HG03159 (cell line): Measurements from ENCODE around the gene NRG2.

Experiments
- ATAC-seq: cut with Tn5 transposase; IDR thresholded peaks from one replicate; pipeline ENCODE4 v1.9.1; 2021; ENCODE audit warnings: mild to moderate bottlenecking, moderate library complexity; ENCODE audit not compliant: unreplicated experiment

NRG2 gene

DNA sequence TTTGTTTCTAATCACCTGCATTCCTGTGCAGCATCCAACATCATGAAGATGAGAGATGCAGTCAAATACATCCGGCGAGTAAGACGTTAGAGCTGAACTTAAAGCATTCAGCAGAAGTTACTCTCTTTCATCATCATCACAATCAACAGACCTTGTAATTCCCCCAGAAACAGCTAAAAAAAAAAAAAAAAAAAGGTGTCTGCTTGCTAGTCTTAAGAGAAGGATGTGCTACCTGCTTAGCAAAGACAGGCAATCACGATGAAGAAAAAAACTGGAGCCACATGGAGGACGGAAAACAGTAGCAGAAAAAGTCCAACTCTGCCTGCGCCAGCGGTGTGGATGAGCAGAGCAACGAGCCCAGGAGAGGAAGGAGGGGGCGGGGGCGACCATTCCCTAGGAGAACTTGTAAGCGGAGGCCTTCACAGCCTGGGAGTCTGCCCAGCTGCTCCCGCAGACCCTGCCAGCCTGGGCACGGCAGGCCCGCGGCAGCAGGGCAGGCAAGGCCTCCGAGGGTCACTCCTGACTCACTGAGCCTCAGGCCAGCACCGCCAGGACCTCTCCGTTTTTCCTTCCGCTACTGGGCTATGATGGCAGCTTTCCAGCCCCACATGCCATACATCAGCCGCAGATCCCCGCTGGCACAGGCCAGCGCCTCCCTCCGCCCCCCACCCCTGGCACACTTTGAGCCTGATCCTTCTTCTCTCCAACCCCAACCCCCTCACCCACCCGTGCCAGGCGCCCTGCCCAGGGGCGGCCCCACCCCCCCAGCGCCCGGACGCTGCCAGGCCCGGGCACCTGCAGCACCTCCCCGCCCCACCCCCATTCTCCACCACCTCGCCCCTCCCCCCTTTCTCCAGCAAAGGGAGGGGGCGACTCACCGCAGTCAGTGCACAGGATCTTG is 1.4 kb downstream of the NRG2 start:
- ATAC-seq = no peak

DNA sequence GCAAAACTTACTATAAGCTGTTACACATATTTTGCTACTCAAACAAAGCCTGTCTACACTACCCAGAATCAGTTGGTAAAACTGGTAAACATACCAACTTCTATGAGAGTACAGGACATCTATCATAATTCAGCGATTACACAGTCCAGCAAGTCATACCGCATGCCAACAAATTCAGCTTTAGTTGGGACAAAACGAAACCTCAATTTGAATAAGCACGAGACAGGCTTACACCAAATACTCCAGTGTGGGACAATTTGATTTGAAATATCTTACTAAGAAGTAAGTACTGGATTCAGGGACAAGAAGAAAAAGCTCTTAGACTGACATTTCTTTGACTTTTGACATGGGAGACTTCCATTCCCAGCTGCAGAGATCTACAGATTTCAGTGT is 2.0 kb downstream of the NRG2 start:
- ATAC-seq = no peak

- no peak for ATAC-seq
These were observed 2.7 kb downstream of the NRG2 start for GRCh38 chr5:140040358-140040757.

GRCh38 chr5:140039561-140039960 is 3.5 kb downstream of the NRG2 start:
- ATAC-seq = no peak

DNA sequence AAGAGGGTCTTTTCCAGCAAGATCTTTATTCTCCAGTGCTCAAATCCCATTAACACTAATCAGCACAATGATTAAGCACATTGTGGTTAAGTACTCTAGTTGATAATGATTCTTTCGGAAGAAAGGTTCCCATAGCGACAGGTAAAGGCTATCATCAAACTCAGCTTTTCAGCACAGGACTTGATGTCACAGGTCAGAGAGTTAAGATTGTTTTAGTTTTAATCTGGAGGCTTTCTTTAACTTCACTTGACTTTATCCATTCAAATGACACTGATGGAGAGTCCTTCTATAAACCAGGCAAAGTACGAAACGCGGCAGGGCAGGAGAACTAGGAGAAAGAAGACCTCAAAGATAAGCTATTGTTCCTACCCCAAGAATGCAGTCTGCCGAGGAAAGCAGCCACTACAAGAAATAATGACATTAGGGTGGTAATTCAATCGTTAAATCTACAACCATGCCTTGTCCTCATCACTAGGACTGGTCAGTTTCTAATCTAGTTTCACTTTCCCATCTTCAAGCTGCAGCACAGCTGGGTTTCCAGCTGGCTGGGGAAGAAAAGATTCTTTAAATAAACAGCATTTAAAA is 4.6 kb downstream of the NRG2 start:
- ATAC-seq = no peak

GRCh38 chr5:140037012-140037411 is 6.1 kb downstream of the NRG2 start:
- no peak for ATAC-seq

DNA sequence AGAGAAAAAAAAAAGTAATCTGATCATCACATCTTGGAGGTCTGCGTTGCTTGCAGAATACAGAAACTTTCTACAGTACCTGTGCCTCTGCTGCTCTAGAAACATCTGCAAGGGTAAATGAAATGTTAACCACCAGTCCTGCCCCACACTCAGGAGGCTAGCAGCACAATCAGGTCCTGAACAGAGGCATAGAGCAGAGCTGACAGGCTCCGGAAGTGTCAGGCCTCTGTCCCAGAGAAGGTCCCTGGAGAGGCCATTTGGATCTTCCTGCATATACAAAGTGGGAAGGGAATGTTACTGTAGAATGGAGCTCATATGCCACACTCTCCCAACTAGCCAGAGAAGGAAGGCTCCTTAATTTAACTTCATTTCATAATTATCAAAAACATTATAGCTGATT is 7.2 kb downstream of the NRG2 start:
- ATAC-seq = no peak

DNA sequence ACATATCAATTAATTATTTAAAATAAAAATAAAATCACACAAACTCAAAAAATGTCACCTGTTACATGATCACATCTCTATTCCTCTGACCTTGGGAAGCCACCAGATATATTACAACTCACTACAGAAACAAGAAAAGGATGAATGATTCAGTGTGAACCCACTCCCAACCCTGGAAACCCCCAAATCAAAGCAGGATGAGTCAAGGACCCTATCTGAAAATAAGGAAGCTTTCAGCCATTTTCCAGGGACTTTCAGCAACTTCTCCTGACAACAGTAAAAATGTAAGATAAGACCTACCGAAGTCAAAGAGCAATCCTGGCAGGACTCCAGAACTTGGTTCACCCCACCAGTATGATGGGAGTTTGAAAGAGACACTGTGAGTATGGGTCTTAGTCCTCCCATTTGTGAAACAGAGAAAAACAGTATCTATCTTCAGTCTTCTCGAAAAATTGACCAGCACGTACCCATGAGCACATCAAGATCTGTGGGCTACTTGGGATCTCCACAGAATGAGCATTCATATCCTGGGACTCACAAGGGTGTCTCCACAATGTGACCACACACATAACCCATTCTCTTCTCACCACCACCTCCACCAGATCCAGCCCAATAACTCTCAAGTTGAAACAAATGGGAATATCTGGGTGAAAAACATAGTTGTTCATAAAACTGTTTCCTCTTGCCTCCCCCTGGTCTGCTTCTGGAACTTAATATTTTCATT is 9.9 kb downstream of the NRG2 start:
- no peak for ATAC-seq

- ATAC-seq = no peak
These were observed 10.8 kb downstream of the NRG2 start for GRCh38 chr5:140032296-140032695.

- no peak for ATAC-seq
These were observed 15.3 kb downstream of the NRG2 start for GRCh38 chr5:140027807-140028206.

DNA sequence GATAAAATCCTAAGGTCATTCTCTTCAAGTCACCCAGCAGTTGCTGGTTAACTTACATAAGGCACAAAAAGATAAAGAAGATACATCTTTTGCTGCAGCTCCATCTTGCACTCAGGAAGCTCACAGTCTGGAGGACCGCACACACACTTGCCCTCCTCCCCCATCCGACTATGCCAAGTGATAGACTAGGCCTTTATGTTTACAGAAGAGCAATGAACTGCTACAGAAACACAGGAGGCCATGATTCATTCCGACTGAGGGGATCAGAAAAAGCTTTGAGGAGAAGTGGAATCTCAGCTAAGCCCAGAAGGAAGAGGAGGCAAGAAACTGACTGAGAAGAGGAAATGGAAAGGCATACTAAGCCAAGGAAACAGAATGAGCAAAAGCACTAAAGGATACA is 17.4 kb downstream of the NRG2 start:
- no peak for ATAC-seq

- no peak for ATAC-seq
These were observed 18.2 kb downstream of the NRG2 start for GRCh38 chr5:140024928-140025327.

DNA sequence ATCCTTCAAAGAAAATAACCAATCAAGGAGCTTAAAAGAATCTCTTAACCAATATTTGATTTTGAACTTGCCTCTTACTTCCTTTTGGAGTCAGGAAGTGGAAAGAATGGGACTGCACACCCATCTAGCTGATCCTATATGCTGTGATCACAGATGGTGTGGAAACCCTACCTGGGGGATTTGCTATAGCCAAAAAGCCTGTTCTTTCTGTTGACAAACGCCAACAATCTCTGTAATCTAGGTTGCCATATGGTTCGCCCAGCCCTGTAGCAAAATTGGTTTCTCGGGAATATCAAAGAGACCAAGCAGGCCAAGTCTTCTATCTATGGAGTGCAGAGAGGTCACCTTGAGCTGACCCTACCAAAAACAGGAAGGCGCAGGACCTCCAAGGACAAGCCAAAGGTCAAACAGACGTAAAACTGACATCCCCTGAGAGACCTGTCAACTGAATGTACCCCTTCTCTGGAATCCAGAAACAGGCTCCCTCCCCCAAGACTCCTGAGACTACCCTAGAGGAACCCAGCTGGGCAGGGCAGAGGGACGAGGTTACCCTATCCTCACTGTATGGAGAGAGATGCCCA is 19.4 kb downstream of the NRG2 start:
- no peak for ATAC-seq

DNA sequence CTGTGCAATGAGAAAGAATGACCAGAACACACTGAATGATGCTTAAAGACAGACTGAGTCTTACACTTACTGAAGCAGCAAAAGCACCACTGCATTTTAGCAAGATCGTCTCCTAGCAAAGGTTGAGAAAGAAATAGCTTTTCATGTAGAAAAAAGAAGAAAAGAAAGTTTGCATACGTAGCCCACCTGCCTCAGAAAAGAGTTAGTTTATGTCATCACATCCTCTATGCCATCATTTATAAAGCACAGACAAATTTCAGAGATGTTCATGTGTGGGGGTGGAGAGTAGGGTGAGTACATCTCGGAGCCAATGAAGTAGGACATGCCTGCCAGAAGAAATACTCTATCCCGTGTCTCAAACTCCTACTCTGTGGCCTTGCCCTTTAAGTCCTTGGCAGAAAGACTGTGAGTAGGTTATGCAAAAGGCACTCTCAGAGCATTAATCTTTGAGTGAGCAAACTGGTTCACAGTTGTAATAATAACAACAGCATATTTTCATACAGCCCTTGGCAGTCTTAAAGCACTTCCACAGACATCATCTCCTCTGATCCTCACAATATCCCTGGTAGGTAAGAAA is 22.4 kb downstream of the NRG2 start:
- ATAC-seq = no peak

GRCh38 chr5:140018920-140019644 is 24.0 kb downstream of the NRG2 start:
- ATAC-seq = no peak

DNA sequence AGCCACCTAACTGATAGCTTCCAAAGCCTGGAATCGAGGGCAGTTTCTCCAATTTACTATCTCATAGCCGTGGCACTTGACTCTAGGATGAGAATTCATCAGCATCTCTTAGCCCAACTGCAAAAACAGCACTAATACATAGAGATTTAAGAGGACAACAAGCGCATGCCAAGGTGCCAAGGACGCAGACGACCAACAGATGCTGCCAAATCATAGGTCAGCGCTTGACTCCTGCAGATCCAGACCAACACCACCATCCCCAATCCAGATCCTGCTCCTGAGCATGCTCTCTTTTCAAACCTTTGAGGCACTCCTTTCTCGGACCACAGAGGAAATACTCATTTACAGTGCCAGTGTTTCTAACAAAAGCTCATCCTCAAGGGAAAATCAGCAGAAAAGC is 24.6 kb downstream of the NRG2 start:
- ATAC-seq = no peak

DNA sequence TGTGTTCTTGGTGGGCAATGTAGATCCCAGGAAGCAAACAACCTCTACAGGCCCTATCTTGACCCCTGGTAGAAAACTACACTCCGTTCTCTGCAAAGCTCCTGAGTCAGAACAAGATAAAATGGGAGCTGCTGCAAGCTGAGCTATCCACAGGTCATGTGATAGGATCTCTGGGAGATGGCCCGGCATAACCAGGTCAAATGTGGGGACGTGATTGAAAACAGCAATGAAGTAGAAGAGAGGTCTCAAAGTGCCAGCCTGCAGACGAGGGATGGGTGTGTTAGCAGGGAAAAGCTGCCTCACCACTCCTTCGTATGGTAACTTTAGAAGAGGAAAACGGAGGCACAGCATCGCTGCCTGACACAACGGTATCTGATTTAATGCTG is 25.0 kb downstream of the NRG2 start:
- ATAC-seq = no peak

DNA sequence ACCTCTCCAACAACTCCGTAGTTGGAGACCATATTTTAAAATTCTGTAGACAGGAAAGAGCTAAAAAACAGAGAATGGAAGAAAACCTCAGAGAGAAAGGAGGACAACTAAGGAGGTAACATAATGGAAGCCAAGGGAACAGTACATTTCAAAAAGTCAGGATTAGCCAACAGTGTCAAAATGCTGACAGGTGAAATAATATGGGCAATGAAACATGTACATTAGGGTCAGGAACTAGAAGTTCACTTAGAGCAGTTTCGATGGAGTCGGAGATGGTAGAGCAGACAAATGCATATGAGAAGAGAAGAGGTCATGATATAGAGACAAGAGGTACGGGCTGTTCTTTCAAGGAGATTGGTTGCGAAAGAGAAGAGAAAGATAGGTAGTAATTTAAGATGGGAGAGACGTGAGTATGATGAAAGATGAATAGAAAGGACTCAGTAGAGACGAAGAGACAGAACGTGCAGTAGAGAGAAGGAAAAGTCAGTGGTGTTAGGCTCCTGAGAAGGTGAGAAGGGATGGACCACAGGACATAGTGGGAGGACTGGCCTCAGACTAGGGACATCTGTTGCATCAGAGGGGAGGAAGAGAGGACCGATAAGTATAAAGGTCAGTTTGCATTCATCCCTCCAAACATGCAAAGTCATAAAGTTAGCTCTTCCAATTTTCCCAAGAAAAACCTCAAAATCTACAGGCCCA is 25.6 kb downstream of the NRG2 start:
- no peak for ATAC-seq

DNA sequence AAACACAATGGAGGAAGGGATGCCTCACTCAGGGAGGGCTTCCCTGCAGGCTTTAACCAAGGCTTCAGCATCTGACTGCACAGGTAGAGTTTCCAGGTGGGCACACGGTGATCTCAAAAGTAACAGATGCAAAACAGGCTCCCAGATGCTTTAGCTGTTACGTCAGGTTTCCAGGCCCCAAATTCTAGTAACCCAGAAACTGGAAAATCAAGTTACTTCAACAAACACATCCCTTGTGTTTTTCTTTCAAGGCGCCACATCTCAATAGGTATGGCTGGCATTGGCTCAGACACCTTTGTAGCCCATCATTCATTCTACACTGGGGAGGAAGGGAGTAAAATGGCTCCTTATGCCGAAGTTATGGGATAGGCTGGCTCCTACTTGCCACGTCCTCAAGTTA is 27.4 kb downstream of the NRG2 start:
- no peak for ATAC-seq

GRCh38 chr5:140014751-140015150 is 28.3 kb downstream of the NRG2 start:
- ATAC-seq = no peak
